Panc1 (cell line): ENCODE measurements around the gene MAGI2. TPM values are rescaled to one million over a fixed set of nuclear protein-coding genes. Genes with fewer than 3 reads are reported as not detected.

Experiments
- ATAC-seq: fragments of 200-7000 bp; cut with Tn5 transposase; 2 replicates; pipeline ENCODE4 v1.9.1; 2020; ENCODE audit warnings: mild to moderate bottlenecking, moderate library complexity
- BruUV-seq: library from RNA; stranded (reverse); fragments of 400-500 nt; replicated peaks from 2 replicates; lab custom pipeline; 2021; lab: Mats Ljungman, UMichigan
- CTCF ChIA-PET: fragments of 300-600 bp; sonication (Branson Sonifier 250); formaldehyde crosslinking; loops from one replicate; lab custom pipeline; 2022; ENCODE audit warnings: antibody characterized with exemption; lab: Charles Lee
- POLR2A ChIA-PET: fragments of 300-600 bp; sonication (Branson Sonifier 250); formaldehyde crosslinking; loops from one replicate; lab custom pipeline; 2022; ENCODE audit warnings: antibody characterized with exemption; lab: Charles Lee
- DNase-seq: peaks from one replicate; pipeline ENCODE4 v3.0.0-alpha.2; 2010; ENCODE audit warnings: low read depth, low spot score
- H3K27ac ChIP-seq: 2 replicates; pipeline ENCODE4 v1.5.1; 2011; ENCODE audit warnings: mild to moderate bottlenecking, low read length, inconsistent platforms
- H3K27me3 ChIP-seq: fragments of 200-500 bp; sonication (Bioruptor generic); 2 replicates; pipeline ENCODE4 v1.6.0; 2014; ENCODE audit warnings: low read length, inconsistent platforms; ENCODE audit not compliant: control insufficient read depth, insufficient read depth
- H3K36me3 ChIP-seq: fragments of 200-500 bp; sonication (Bioruptor generic); 2 replicates; pipeline ENCODE4 v1.5.1; 2014; ENCODE audit warnings: inconsistent platforms, mild to moderate bottlenecking, low read length, moderate library complexity; ENCODE audit not compliant: control insufficient read depth, insufficient read depth
- H3K4me1 ChIP-seq: 2 replicates; pipeline ENCODE4 v1.5.1; 2011; ENCODE audit warnings: inconsistent platforms, mild to moderate bottlenecking, low read length, moderate library complexity; ENCODE audit not compliant: control insufficient read depth, insufficient read depth
- H3K4me3 ChIP-seq, 2 experiments: 2 replicates each; pipeline ENCODE4 v1.5.1; 2011 to 2012; ENCODE audit warnings: low read depth in 2 of 2, low read length in 2 of 2, mild to moderate bottlenecking in 2 of 2, inconsistent platforms in 1 of 2, moderate library complexity in 1 of 2
- H3K9me3 ChIP-seq: fragments of 200-500 bp; sonication (Bioruptor generic); 2 replicates; pipeline ENCODE4 v1.5.1; 2014; ENCODE audit warnings: low read depth, mild to moderate bottlenecking, inconsistent platforms, low read length, moderate library complexity; ENCODE audit not compliant: control insufficient read depth, insufficient read depth
- CTCF ChIP-seq: fragments of 450-650 bp; IDR thresholded peaks from 2 replicates; pipeline ENCODE4 v1.5.1; 2017; ENCODE audit warnings: mild to moderate bottlenecking
- POLR2AphosphoS5 ChIP-seq: IDR thresholded peaks from 2 replicates; pipeline ENCODE4 v1.6.1; 2012; ENCODE audit warnings: mild to moderate bottlenecking, low read depth, low read length, moderate library complexity
- REST ChIP-seq, 2 experiments: IDR thresholded peaks; 2 replicates each; pipeline ENCODE4 v1.6.1; 2011 to 2012; ENCODE audit warnings: low read depth in 2 of 2, control low read depth in 1 of 2, low read length in 1 of 2, mild to moderate bottlenecking in 1 of 2, moderate library complexity in 1 of 2; ENCODE audit not compliant: insufficient read depth in 1 of 2
- SIN3A ChIP-seq: IDR thresholded peaks from 2 replicates; pipeline ENCODE4 v1.6.1; 2012; ENCODE audit warnings: low read depth, mild to moderate bottlenecking, low read length, moderate library complexity, borderline replicate concordance; ENCODE audit not compliant: insufficient read depth
- TCF7L2 ChIP-seq: IDR thresholded peaks from 2 replicates; pipeline ENCODE4 v1.6.1; 2011; ENCODE audit warnings: mild to moderate bottlenecking, low read depth, low read length, inconsistent platforms
- in situ Hi-C: cut with HindIII; loops from 2 replicates; pipeline ENCODE4 v1.10.0; 2016; ENCODE audit warnings: low sequenced_read_pairs, low pct_unique_long_range_greater_than_20kb
- intact Hi-C: fragments of 100-400 bp; cut with micrococcal nuclease; formaldehyde crosslinking; loops from one replicate; pipeline ENCODE4 v1.10.0; 2022; ENCODE audit not compliant: unreplicated experiment
- total RNA-seq: library from RNA; stranded (reverse); gene quantifications from one replicate; pipeline ENCODE4 v1.2.1, GENCODE V29; 2021; ENCODE audit not compliant: unreplicated experiment

The MAGI2 gene
- total RNA-seq, 1 experiment from 2014 or later, result 5.4 TPM

GRCh38 chr7:78111386-78111785 lies 1342.1 kb downstream of the MAGI2 start:
- Histone ChIP-seq H3K9me3 (no peaks in the 10 kb centered on the region), H3K27me3 (peaks cover 8% of the 10 kb centered on the region), H3K4me1 (no peaks in the 10 kb centered on the region), H3K27ac (no peak overlapping the region), H3K36me3 (no peaks in the 10 kb centered on the region), H3K4me3 (no peak overlapping the region)
- DNase-seq, result no peak
- POLR2A ChIA-PET, result no interaction called here
- in situ Hi-C loops (no loop called here), intact Hi-C loops (no loop called here)
- CTCF ChIA-PET, result no interaction called here
- ATAC-seq, result no peak
- TF ChIP-seq REST (IDR thresholded peaks at IDR 0.05; ENCODE audit: insufficient read depth in 1 of 2, low read depth in 2 of 2, low read length in 1 of 2), result no peak
- no peak for TF ChIP-seq CTCF
- TF ChIP-seq POLR2AphosphoS5, result no peak
- no TSS peak for BruUV-seq

GRCh38 chr7:78103475-78103874 lies 1350.0 kb downstream of the MAGI2 start:
- ChIA-PET CTCF (no interaction called here), POLR2A (no interaction called here)
- TF ChIP-seq SIN3A (no peak), CTCF (no peak), TCF7L2 (no peak), POLR2AphosphoS5 (no peak), REST (IDR thresholded peaks at IDR 0.05; ENCODE audit: insufficient read depth in 1 of 2, low read depth in 2 of 2, low read length in 1 of 2) (no peak)
- intact Hi-C loops, result no loop called here
- Histone ChIP-seq H3K27ac (no peak overlapping the region), H3K9me3 (no peaks in the 10 kb centered on the region), H3K4me1 (no peaks in the 10 kb centered on the region), H3K4me3 (no peak overlapping the region), H3K36me3 (no peaks in the 10 kb centered on the region), H3K27me3 (0 out of 2 replicates have a peak, but pooled peaks cover 2% of the 10 kb centered on the region)
- in situ Hi-C loops, result no loop called here
- ATAC-seq, result no peak
- BruUV-seq, result no TSS peak
- no peak for DNase-seq
